BLaER1 (cell line): ENCODE measurements around the gene GRK3.
A peak's percentile ranks its signal among the peaks of the same experiment; 100 is the strongest.

Source experiments
- H3K27ac ChIP-seq: shearing (Covaris generic); formaldehyde crosslinking; 2 replicates; pipeline ENCODE4 v1.8.1; 2022
- H3K27me3 ChIP-seq: shearing (Covaris generic); formaldehyde crosslinking; 2 replicates; pipeline ENCODE4 v1.8.1; 2022
- H3K36me3 ChIP-seq: shearing (Covaris generic); formaldehyde crosslinking; 2 replicates; pipeline ENCODE4 v1.8.1; 2022
- H3K4me1 ChIP-seq: shearing (Covaris generic); formaldehyde crosslinking; 2 replicates; pipeline ENCODE4 v1.8.1; 2022
- H3K4me2 ChIP-seq: shearing (Covaris generic); formaldehyde crosslinking; 2 replicates; pipeline ENCODE4 v1.8.1; 2022
- H3K4me3 ChIP-seq: shearing (Covaris generic); formaldehyde crosslinking; 2 replicates; pipeline ENCODE4 v1.8.1; 2022
- H3K9ac ChIP-seq: shearing (Covaris generic); formaldehyde crosslinking; 2 replicates; pipeline ENCODE4 v1.8.1; 2022
- H3K9me3 ChIP-seq: shearing (Covaris generic); formaldehyde crosslinking; 2 replicates; pipeline ENCODE4 v1.8.1; 2022
- H4K20me1 ChIP-seq: shearing (Covaris generic); formaldehyde crosslinking; 2 replicates; pipeline ENCODE4 v1.8.1; 2022
- Cebpa-rat ChIP-seq: shearing (Covaris generic); IDR thresholded peaks from 2 replicates; pipeline ENCODE4 v1.8.1; 2022

GRK3 gene

DNA sequence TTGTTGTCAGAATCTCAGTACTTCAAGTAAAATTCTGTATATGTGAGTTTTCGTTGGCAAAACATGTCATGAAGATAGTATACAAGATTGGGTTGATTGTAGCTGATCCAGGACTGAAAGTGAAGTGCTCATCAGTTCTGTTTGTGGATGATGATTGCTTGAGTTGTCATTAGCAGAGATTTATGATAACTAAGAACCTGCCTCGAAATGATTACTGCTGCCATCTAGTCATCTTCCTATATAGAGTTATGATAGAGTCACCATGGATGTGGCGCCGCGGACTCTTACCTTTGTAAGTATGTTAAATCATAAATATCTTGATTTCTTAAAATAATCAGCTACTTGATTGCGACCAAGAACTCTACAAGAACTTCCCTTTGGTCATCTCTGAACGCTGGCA, 149.6 kb downstream of the GRK3 start:
- Histone ChIP-seq H3K4me3 (no peak overlapping the region), H3K4me2 (no peak overlapping the region), H3K4me1 (peaks cover 7% of the 10 kb centered on the region), H3K36me3 (peaks cover 68% of the 10 kb centered on the region), H3K27me3 (no peaks in the 10 kb centered on the region), H3K9ac (no peak overlapping the region), H3K9me3 (no peaks in the 10 kb centered on the region), H3K27ac (no peak overlapping the region), H4K20me1 (no peaks in the 10 kb centered on the region)
- no peak for TF ChIP-seq Cebpa-rat

DNA sequence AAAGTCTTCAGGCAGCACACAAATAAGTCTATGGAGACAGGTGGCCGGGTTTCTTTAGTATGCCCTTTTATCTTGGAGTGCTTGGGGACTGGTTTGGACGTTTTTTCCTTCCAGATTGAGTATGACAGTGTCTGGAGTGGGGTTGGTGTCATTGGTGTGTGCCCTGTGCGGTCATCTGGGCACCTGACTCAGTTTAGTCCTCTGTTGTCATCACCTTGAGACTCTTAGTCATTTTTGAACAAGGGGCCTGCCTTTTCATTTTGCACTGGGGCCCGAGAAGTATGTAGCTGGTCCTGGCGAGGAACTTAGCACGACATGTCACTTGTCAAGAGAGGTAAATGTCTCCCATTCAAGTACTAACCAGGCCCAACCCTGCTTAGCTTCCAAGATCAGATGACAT, 150.3 kb downstream of the GRK3 start:
- Histone ChIP-seq H3K4me2 (no peak overlapping the region), H3K27me3 (no peaks in the 10 kb centered on the region), H4K20me1 (no peaks in the 10 kb centered on the region), H3K4me3 (no peak overlapping the region), H3K4me1 (peaks cover 7% of the 10 kb centered on the region), H3K9me3 (no peaks in the 10 kb centered on the region), H3K9ac (no peak overlapping the region), H3K36me3 (peaks cover 71% of the 10 kb centered on the region), H3K27ac (no peak overlapping the region)
- TF ChIP-seq Cebpa-rat: no peak

DNA sequence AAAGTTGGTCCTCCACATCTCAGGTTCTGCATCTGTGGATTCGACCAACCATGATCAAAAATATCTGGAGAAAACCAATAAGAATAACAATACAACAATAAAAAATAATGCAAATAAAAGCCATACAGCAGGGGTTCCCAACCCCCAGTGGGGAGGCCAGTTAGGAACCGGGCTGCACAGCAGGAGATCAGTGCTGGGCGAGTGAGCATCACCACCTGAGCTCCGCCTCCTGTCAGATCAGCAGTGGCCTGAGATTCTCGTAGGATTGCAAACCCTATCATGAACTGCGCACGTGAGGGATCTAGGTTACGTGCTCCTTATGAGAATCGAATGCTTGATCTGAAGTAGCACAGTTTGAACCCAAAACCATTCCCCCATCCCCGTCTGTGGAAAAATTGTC, 152.2 kb downstream of the GRK3 start:
- Histone ChIP-seq H3K27me3 (no peaks in the 10 kb centered on the region), H3K9ac (no peak overlapping the region), H4K20me1 (no peaks in the 10 kb centered on the region), H3K4me2 (no peak overlapping the region), H3K9me3 (no peaks in the 10 kb centered on the region), H3K27ac (no peak overlapping the region), H3K36me3 (peaks cover 60% of the 10 kb centered on the region), H3K4me1 (no peaks in the 10 kb centered on the region), H3K4me3 (no peak overlapping the region)
- no peak for TF ChIP-seq Cebpa-rat

DNA sequence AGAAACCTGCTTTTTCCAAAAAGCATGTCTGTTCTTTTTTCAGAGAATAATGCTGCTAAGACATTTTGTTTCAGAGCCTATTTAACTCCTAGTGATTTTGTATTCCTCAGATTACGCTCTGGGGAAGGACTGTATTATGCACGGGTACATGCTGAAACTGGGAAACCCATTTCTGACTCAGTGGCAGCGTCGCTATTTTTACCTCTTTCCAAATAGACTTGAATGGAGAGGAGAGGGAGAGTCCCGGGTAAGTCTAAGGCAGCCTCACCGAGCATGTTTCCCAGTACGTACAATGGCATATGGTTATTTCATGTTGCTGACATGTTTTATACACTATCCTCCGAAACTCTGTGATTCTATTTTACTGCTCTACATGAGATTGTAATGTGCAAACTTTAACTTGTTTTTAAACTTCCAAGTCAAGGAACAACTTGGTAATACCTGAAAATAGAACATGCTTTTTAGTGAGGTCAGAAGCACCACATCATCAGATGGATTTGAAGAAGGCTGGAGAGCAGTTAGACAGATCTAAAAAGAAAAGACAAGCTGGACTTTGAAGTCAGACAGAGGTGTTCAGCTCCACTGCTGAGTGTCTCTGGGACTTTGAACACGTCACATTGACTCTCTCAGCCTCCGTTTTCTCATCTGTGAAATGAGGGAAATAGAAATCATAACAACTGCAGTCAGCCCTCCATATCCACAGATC, 153.8 kb downstream of the GRK3 start:
- Histone ChIP-seq H3K9ac (no peak overlapping the region), H3K27ac (no peak overlapping the region)

DNA sequence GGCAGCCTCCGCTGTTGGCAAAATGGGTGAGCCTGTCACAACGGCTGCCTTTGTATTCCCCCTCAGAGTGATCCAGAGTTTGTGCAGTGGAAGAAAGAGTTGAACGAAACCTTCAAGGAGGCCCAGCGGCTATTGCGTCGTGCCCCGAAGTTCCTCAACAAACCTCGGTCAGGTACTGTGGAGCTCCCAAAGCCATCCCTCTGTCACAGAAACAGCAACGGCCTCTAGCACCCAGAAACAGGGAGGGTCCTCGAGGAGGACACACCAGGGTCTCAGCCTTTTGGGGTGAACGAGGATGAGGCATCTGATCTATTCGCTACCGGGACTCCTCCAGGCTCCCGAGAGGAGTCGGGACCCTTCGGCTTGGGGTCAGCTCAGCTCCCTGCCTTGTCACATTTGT, 157.7 kb downstream of the GRK3 start:
- Histone ChIP-seq H3K4me2 (no peak overlapping the region), H4K20me1 (no peaks in the 10 kb centered on the region), H3K4me1 (peaks cover 16% of the 10 kb centered on the region; the same call in 1 of the 2 replicates), H3K27me3 (no peaks in the 10 kb centered on the region), H3K4me3 (no peak overlapping the region), H3K9me3 (no peaks in the 10 kb centered on the region), H3K27ac (no peak overlapping the region), H3K36me3 (peaks cover 30% of the 10 kb centered on the region), H3K9ac (no peak overlapping the region)
- TF ChIP-seq Cebpa-rat: no peak

More for the DNA sequence above, 153.8 kb downstream of the GRK3 start:
- no peak for TF ChIP-seq Cebpa-rat
- no peak overlapping the region for H3K4me2 ChIP-seq
- no peaks in the 10 kb centered on the region for H3K9me3 ChIP-seq
- no peaks in the 10 kb centered on the region for H3K27me3 ChIP-seq
- peaks cover 6% of the 10 kb centered on the region; the same call in 1 of the 2 replicates for H3K4me1 ChIP-seq
- H3K4me3 ChIP-seq: no peak overlapping the region
- peaks cover 62% of the 10 kb centered on the region for H3K36me3 ChIP-seq
- H4K20me1 ChIP-seq: no peaks in the 10 kb centered on the region

DNA sequence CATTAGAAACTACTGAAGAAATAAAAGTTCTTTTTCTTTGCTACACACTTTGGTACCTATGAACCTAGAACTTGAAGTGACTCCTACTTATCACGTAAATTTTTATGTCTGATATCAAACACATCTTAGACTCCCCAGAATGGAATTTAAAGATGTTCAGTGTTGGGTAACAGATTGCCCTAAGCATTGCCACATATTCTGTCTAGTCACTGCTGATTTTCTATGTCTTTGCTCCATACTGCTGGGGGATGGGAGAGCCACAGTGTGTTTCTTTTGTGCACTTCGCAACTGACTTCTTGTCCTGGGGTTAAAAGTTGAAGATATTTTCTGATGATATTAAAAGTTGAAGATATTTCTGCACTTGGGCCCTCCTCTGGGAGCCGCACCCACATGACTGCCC, 158.2 kb downstream of the GRK3 start:
- no peak overlapping the region for H3K4me2 ChIP-seq
- no peak overlapping the region for H3K27ac ChIP-seq
- H3K4me1 ChIP-seq: peaks cover 16% of the 10 kb centered on the region; the same call in 1 of the 2 replicates
- no peak overlapping the region for H3K9ac ChIP-seq
- no peaks in the 10 kb centered on the region for H4K20me1 ChIP-seq
- no peaks in the 10 kb centered on the region for H3K27me3 ChIP-seq
- no peak overlapping the region for H3K4me3 ChIP-seq
- peaks cover 27% of the 10 kb centered on the region for H3K36me3 ChIP-seq
- H3K9me3 ChIP-seq: no peaks in the 10 kb centered on the region
- no peak for TF ChIP-seq Cebpa-rat

DNA sequence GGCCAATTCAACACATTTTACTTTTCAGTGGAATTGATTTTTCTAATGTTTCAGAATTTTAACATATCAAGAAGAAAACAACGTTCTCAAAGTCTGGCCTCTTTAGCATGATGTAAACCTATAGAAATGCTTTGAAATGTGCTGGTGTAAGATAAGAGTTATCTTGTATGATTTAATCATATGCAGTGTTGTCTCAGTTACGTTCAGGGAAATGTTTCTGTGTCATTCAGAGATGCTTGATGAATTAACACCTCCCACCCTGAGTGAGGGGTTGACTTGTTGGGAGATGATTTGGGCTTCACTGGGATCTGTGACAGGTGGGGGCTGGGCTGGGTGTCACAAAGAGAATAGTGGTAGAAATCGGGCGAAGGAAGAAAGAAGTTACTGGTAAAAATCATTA, 161.8 kb downstream of the GRK3 start:
- Histone ChIP-seq H4K20me1 (no peaks in the 10 kb centered on the region), H3K9ac (no peak overlapping the region), H3K4me2 (0 out of 2 replicates have a peak overlapping the region, but pooled peaks have one; percentile 2), H3K36me3 (peaks cover 13% of the 10 kb centered on the region), H3K4me3 (no peak overlapping the region), H3K27ac (no peak overlapping the region), H3K4me1 (peaks cover 43% of the 10 kb centered on the region), H3K27me3 (no peaks in the 10 kb centered on the region), H3K9me3 (no peaks in the 10 kb centered on the region)
- TF ChIP-seq Cebpa-rat: no peak

DNA sequence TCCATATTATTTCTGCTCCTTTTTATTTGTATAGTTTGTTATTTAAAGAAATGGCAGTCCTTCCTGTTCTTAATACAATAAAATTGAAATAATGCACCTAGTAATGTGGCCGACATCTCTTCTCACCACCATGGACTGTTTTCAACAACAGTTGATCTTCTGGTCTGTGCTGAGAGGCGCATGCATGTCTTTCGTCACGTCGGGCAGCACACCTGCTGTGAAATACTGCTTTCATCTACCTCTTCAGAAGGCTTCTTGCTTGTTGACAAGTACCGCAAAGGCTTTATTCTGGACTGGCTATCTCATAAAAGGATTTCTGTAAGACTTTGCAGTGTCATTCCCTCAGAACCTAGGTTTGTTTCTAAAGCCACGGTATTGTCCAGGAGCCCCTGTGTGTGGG, 163.6 kb downstream of the GRK3 start:
- Histone ChIP-seq H3K36me3 (peaks cover under 1% of the 10 kb centered on the region), H3K9me3 (peaks cover 2% of the 10 kb centered on the region; the same call in 1 of the 2 replicates), H3K27me3 (no peaks in the 10 kb centered on the region), H3K4me3 (no peak overlapping the region), H3K9ac (no peak overlapping the region), H3K4me2 (no peak overlapping the region), H3K27ac (no peak overlapping the region), H3K4me1 (peaks cover 48% of the 10 kb centered on the region), H4K20me1 (no peaks in the 10 kb centered on the region)
- TF ChIP-seq Cebpa-rat: no peak

DNA sequence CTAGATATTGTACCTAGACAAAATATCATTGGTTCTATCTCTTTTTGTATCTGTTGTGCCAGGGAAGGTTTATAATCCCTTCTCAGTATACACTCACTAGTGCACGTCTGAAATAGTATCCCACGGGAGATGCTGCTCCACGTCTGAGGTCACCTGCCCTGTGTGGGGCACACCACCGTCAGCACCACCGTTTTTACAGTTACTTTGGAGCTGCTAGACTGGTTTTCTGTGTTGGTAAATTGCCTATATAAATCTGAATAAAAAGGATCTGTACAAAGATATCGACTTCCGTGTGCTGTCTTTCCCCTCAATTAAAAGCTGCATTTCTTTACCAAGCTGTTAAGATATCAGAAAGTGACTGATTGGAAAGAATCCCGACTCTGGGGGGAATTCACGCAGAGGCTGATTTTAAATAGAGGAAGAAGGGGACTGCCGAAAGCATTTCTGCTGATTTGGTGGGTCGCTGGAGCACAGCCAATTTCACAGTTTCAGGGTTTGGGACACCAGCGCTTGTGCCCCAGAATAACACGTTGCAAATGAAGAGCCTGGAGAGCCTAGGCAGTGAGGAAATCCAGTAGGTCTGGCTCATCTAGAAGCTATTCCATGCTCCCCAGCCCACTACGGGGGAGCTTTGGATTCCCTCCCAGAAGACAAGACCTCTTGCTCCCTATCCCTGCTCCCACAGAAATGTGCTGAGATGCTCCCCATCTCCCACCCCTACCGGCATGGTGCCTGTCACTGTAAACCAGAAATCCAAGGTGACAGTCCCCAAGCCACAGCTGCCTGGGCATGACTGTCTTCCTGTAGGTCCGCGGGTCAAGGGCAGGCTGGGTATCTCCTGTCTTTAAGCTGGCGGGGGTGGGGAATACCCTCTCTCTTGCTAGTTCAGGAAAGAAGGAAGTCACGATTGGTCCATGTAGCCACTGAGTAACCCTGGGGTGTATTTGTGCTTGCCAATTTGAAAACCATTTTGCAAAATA, 164.8 kb downstream of the GRK3 start:
- no peak overlapping the region for H3K27ac ChIP-seq

DNA sequence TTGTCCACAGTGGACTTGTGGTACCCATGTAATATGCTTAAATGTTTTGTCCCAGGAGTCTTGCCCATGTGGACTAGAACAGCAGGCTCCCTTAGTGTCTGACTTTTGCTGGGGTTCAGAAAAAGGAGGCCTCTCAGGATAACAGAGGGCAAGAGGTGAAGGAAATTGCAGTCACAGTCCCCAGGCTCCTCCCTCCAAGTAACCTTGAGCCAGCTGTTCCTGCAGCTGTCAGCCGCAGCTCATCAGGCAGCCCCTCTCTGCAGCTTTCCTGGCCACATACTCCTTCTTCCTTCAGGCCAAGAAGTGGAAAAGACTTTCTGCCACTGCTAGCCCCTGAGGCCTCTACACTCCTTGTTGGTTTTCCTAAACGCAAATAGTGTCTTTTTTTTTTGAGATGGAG, 171.2 kb downstream of the GRK3 start:
- no peak for TF ChIP-seq Cebpa-rat
- H3K9me3 ChIP-seq: peaks cover 39% of the 10 kb centered on the region
- H3K4me2 ChIP-seq: peak overlapping the region; percentile 69
- H3K27ac ChIP-seq: peak overlapping the region; percentile 81
- no peaks in the 10 kb centered on the region for H3K27me3 ChIP-seq
- H4K20me1 ChIP-seq: no peaks in the 10 kb centered on the region
- H3K4me1 ChIP-seq: peaks cover 58% of the 10 kb centered on the region
- peak overlapping the region; percentile 45; the same call in 1 of the 2 replicates for H3K9ac ChIP-seq
- no peaks in the 10 kb centered on the region for H3K36me3 ChIP-seq
- no peak overlapping the region for H3K4me3 ChIP-seq

More for the DNA sequence above, 164.8 kb downstream of the GRK3 start:
- peaks cover 13% of the 10 kb centered on the region for H3K9me3 ChIP-seq
- H3K36me3 ChIP-seq: no peaks in the 10 kb centered on the region
- H3K9ac ChIP-seq: peak overlapping the region; percentile 13; the same call in 1 of the 2 replicates
- H3K4me3 ChIP-seq: no peak overlapping the region; the same call in 1 of the 2 replicates
- H3K4me1 ChIP-seq: peaks cover 48% of the 10 kb centered on the region
- H3K4me2 ChIP-seq: peak overlapping the region; percentile 68
- no peaks in the 10 kb centered on the region for H4K20me1 ChIP-seq
- TF ChIP-seq Cebpa-rat: no peak
- no peaks in the 10 kb centered on the region for H3K27me3 ChIP-seq
